ENCODE results near the gene PANK4. TPM values are rescaled to one million over a fixed set of nuclear protein-coding genes. Genes with fewer than 3 reads are reported as not detected.
A peak's percentile ranks its signal among the peaks of the same experiment; 100 is the strongest.

PANK4 gene
- total and polyA plus RNA-seq, 9 of the 15 experiments (the other 6 are each of a cell fraction or from before 2014, with no cell fraction given) = 0.93 to 55.6 (median 31.5) TPM

DNA sequence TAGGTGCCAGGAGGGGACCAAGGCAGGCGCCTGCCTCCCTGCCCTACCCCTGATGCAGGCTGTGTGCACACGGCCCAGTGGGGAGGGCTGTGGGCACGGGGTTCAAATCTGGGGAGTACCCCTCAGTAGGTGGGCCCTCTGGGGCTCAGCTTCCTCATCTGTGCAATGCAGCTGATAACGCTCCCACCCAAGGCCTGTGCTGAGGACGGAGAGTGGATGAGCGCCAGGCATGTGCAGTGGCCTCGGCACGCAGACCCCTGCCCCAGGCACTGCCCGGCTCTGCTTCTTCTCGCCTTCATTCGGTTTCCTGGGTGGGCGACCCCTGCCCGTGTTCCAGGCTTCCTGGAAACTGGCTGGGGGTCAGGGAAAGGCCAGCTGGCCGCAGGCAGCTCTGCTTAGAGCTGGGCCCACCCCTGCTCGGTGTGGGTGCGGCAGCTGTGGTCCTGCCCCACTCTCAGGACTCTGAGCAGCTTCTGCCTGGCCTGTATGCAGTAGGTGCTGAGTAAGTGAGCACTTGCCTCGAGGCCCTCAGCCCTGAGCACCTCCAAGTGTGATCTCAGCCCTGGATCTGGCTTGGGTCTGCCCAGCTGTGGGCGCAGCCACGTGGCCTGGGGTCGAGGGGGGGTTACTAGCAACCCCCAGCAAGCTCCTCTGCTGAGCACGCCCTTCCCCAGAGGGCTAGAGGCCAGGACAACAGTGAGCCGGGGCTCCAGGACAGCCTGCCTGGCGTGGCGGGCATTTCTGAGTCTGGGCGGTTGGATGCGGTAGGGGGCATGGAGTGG is 17.9 kb upstream of the PANK4 start (continued):
- TF ChIP-seq, protein P1, sequence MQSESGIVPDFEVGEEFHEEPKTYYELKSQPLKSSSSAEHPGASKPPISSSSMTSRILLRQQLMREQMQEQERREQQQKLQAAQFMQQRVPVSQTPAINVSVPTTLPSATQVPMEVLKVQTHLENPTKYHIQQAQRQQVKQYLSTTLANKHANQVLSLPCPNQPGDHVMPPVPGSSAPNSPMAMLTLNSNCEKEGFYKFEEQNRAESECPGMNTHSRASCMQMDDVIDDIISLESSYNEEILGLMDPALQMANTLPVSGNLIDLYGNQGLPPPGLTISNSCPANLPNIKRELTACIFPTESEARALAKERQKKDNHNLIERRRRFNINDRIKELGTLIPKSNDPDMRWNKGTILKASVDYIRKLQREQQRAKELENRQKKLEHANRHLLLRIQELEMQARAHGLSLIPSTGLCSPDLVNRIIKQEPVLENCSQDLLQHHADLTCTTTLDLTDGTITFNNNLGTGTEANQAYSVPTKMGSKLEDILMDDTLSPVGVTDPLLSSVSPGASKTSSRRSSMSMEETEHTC (IDR thresholded peaks at IDR 0.05) = no peak
- TF ChIP-seq ZNF592 (IDR thresholded peaks at IDR 0.05) (peak; percentile 86; the same call in 1 of the 2 replicates), NFIX (CRISPR knock-in tag; IDR thresholded peaks at IDR 0.05; ENCODE audit: low read depth) (no peak), ZFPM2 (CRISPR knock-in tag; IDR thresholded peaks at IDR 0.05) (no peak), ZNF398 (CRISPR knock-in tag; IDR thresholded peaks at IDR 0.05) (no peak), POLR3G (IDR thresholded peaks at IDR 0.05; ENCODE audit: extremely low read depth, insufficient read length, insufficient replicate concordance) (no peak), TCF7 (IDR thresholded peaks at IDR 0.05; ENCODE audit: borderline replicate concordance) (no peak), PYGO2 (tag; IDR thresholded peaks at IDR 0.05) (no peak), MNT (conservative IDR thresholded peaks at IDR 0.05) (peak; percentile 69 to 80)
- TF ChIP-seq, protein P2, sequence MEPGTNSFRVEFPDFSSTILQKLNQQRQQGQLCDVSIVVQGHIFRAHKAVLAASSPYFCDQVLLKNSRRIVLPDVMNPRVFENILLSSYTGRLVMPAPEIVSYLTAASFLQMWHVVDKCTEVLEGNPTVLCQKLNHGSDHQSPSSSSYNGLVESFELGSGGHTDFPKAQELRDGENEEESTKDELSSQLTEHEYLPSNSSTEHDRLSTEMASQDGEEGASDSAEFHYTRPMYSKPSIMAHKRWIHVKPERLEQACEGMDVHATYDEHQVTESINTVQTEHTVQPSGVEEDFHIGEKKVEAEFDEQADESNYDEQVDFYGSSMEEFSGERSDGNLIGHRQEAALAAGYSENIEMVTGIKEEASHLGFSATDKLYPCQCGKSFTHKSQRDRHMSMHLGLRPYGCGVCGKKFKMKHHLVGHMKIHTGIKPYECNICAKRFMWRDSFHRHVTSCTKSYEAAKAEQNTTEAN (CRISPR knock-in tag; IDR thresholded peaks at IDR 0.05) = no peak
- TF ChIP-seq, protein P3, sequence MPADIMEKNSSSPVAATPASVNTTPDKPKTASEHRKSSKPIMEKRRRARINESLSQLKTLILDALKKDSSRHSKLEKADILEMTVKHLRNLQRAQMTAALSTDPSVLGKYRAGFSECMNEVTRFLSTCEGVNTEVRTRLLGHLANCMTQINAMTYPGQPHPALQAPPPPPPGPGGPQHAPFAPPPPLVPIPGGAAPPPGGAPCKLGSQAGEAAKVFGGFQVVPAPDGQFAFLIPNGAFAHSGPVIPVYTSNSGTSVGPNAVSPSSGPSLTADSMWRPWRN (IDR thresholded peaks at IDR 0.05; ENCODE audit: low read depth) = no peak
- TF ChIP-seq, protein P4, sequence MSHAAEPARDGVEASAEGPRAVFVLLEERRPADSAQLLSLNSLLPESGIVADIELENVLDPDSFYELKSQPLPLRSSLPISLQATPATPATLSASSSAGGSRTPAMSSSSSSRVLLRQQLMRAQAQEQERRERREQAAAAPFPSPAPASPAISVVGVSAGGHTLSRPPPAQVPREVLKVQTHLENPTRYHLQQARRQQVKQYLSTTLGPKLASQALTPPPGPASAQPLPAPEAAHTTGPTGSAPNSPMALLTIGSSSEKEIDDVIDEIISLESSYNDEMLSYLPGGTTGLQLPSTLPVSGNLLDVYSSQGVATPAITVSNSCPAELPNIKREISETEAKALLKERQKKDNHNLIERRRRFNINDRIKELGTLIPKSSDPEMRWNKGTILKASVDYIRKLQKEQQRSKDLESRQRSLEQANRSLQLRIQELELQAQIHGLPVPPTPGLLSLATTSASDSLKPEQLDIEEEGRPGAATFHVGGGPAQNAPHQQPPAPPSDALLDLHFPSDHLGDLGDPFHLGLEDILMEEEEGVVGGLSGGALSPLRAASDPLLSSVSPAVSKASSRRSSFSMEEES (CRISPR knock-in tag; IDR thresholded peaks at IDR 0.05) = no peak
